K562 (cell line): Measurements from ENCODE around the gene C4orf54. TPM values are rescaled to one million over a fixed set of nuclear protein-coding genes. Genes with fewer than 3 reads are reported as not detected.

ENCODE experiments used
- ATAC-seq: fragments of 200-7000 bp; cut with Tn5 transposase; 3 replicates; pipeline ENCODE4 v1.9.1; 2020; ENCODE audit warnings: moderate library complexity
- BruUV-seq: library from RNA; stranded (reverse); fragments of 400-500 nt; replicated peaks from 2 replicates; lab custom pipeline; 2021; lab: Mats Ljungman, UMichigan
- CTCF ChIA-PET: fragments of 300-600 bp; formaldehyde crosslinking; extraction: SDS; loops from one replicate; lab custom pipeline; 2021; ENCODE audit warnings: low intra/inter-chr PET ratio; lab: Yijun Ruan, JAX
- POLR2A ChIA-PET: fragments of 300-600, 350-650 bp; sonication (Branson Sonifier 250); formaldehyde crosslinking; extraction: SDS; loops from one replicate; lab custom pipeline; 2021; ENCODE audit warnings: antibody characterized with exemption, inconsistent platforms; lab: Yijun Ruan, JAX
- DNase-seq, 4 experiments: peaks; one replicate each; pipeline versions ENCODE4 v3.0.0 to v3.0.0-alpha.2; 2011 to 2018; ENCODE audit warnings: low spot score in 3 of 4, mixed read lengths in 3 of 4; ENCODE audit errors: extremely low read depth in 1 of 4
- FAIRE-seq: peaks from 2 replicates; lab custom pipeline; 2011; peaks lifted over from hg19 to GRCh38; lab: Jason Lieb, UNC
- H2AFZ ChIP-seq: 2 replicates; pipeline ENCODE4 v1.6.0; 2011; ENCODE audit warnings: low read depth, low read length, control low read depth, inconsistent platforms
- H3K27ac ChIP-seq: fragments of 200-600 bp; 3 replicates; pipeline ENCODE4 v1.8.0; 2011; ENCODE audit warnings: low read depth, mild to moderate bottlenecking, control low read depth, inconsistent platforms, low read length, moderate library complexity, mixed read lengths; ENCODE audit errors: extremely low read depth
- H3K27me3 ChIP-seq, 2 experiments: fragments of 300-600 bp in 1 of 2; 2 replicates in 1 of 2; 3 replicates in 1 of 2; pipeline versions ENCODE4 v1.6.0 to v1.8.0; 2011; ENCODE audit warnings: inconsistent platforms in 2 of 2, low read length in 2 of 2, mild to moderate bottlenecking in 1 of 2, mixed read lengths in 1 of 2, moderate library complexity in 1 of 2; ENCODE audit not compliant: control insufficient read depth in 2 of 2, insufficient read depth in 2 of 2
- H3K36me3 ChIP-seq: fragments of 300-600 bp; 3 replicates; pipeline ENCODE4 v1.8.0; 2011; ENCODE audit warnings: mild to moderate bottlenecking, low read length, inconsistent platforms; ENCODE audit not compliant: control insufficient read depth, insufficient read depth
- H3K4me1 ChIP-seq, 2 experiments: fragments of 200-600 bp in 1 of 2; replicated peaks in 1 of 2; 2 replicates in 1 of 2; 3 replicates in 1 of 2; pipeline versions ENCODE4 v1.5.1 to v1.8.0; 2011; ENCODE audit warnings: inconsistent platforms in 2 of 2, low read length in 2 of 2, mild to moderate bottlenecking in 1 of 2, mixed read lengths in 1 of 2, moderate library complexity in 1 of 2; ENCODE audit not compliant: control insufficient read depth in 2 of 2, insufficient read depth in 2 of 2
- H3K4me2 ChIP-seq: 2 replicates; pipeline ENCODE4 v1.6.1; 2011; ENCODE audit warnings: low read length, control low read depth, inconsistent platforms, mixed read lengths; ENCODE audit not compliant: insufficient read depth
- H3K4me3 ChIP-seq: fragments of 200-600 bp; sonication (generic), shearing (Covaris generic); 2 replicates; pipeline ENCODE4 v1.5.1; 2016; ENCODE audit warnings: control low read depth, inconsistent platforms
- H3K79me2 ChIP-seq: fragments of 200-600 bp; 3 replicates; pipeline ENCODE4 v1.8.0; 2011; ENCODE audit warnings: low read length, inconsistent platforms; ENCODE audit not compliant: control insufficient read depth, insufficient read depth
- H3K9ac ChIP-seq, 2 experiments: 2 replicates each; pipeline versions ENCODE4 v1.6.0 to v1.6.1; 2011; ENCODE audit warnings: low read depth in 2 of 2, low read length in 2 of 2, control low read depth in 1 of 2, inconsistent platforms in 1 of 2, mild to moderate bottlenecking in 1 of 2, mixed read lengths in 1 of 2; ENCODE audit not compliant: insufficient read depth in 1 of 2
- H3K9me1 ChIP-seq: one replicate; pipeline ENCODE4 v1.6.0; 2011; ENCODE audit warnings: inconsistent platforms, mild to moderate bottlenecking, low read length, moderate library complexity; ENCODE audit not compliant: control insufficient read depth, insufficient read depth
- H3K9me3 ChIP-seq: replicated peaks from 2 replicates; pipeline ENCODE4 v1.5.1; 2011; ENCODE audit warnings: low read depth, low read length, inconsistent platforms; ENCODE audit not compliant: control insufficient read depth, insufficient read depth
- H4K20me1 ChIP-seq: replicated peaks from 2 replicates; pipeline ENCODE4 v1.6.1; 2011; ENCODE audit warnings: low read length, inconsistent platforms, mixed read lengths; ENCODE audit not compliant: control insufficient read depth, insufficient read depth
- CEBPG ChIP-seq, 3 experiments: fragments of 200-800 bp in 1 of 3; sonication (Bioruptor generic) in 1 of 3; sonication (generic) in 1 of 3; formaldehyde crosslinking in 1 of 3; IDR thresholded peaks in 2 of 3; conservative IDR thresholded peaks in 1 of 3; 2 replicates each; pipeline versions ENCODE4 v1.6.1 to v1.8.0; 2016 to 2022; ENCODE audit warnings: missing compliant biosample characterization in 2 of 3, missing genetic modification characterization in 2 of 3, mild to moderate bottlenecking in 1 of 3, missing genetic modification reagents in 1 of 3
- ELF4 ChIP-seq: fragments of 450-650 bp; formaldehyde crosslinking; IDR thresholded peaks from 2 replicates; pipeline ENCODE4 v1.4.0; 2022; ENCODE audit warnings: missing genetic modification characterization
- HLTF ChIP-seq: fragments of 450-650 bp; IDR thresholded peaks from 2 replicates; pipeline ENCODE4 v1.6.1; 2016
- KDM1A ChIP-seq, 2 experiments: fragments of 450-650 bp; IDR thresholded peaks; 2 replicates each; pipeline ENCODE4 v1.6.1; 2016; ENCODE audit warnings: mild to moderate bottlenecking in 2 of 2
- KLF6 ChIP-seq: fragments of 250-450 bp; sonication (Bioruptor Pico); IDR thresholded peaks from 2 replicates; pipeline ENCODE4 v1.4.0; 2020; ENCODE audit warnings: mild to moderate bottlenecking, moderate library complexity, borderline replicate concordance
- MEF2D ChIP-seq: conservative IDR thresholded peaks from 2 replicates; pipeline ENCODE4 v1.6.1; 2016; ENCODE audit warnings: low read depth, missing genetic modification characterization, missing compliant biosample characterization
- PTBP1 ChIP-seq: fragments of 200-400 bp; formaldehyde crosslinking; IDR thresholded peaks from 2 replicates; pipeline ENCODE4 v1.6.1; 2017; ENCODE audit warnings: low read depth, low read length
- RAD21 ChIP-seq, 2 experiments: fragments of 250-450 bp in 1 of 2; fragments of 450-650 bp in 1 of 2; sonication (Bioruptor Pico) in 1 of 2; formaldehyde crosslinking in 1 of 2; IDR thresholded peaks in 1 of 2; conservative IDR thresholded peaks in 1 of 2; 2 replicates each; pipeline versions ENCODE4 v1.4.0 to v1.8.0; 2020 to 2022; ENCODE audit warnings: mild to moderate bottlenecking in 2 of 2, moderate library complexity in 1 of 2
- SAFB ChIP-seq: fragments of 200-400 bp; formaldehyde crosslinking; IDR thresholded peaks from 2 replicates; pipeline ENCODE4 v1.6.1; 2017; ENCODE audit warnings: low read depth, low read length, borderline replicate concordance
- TRIM28 ChIP-seq: fragments of 450-650 bp; IDR thresholded peaks from 2 replicates; pipeline ENCODE4 v1.6.1; 2017
- U2AF2 ChIP-seq: fragments of 200-400 bp; formaldehyde crosslinking; optimal IDR thresholded peaks from 2 replicates; pipeline ENCODE3; 2017; ENCODE audit warnings: low read depth, mild to moderate bottlenecking, low read length
- ZNF431 ChIP-seq: sonication (generic); formaldehyde crosslinking; IDR thresholded peaks from 2 replicates; pipeline ENCODE4 v1.8.0; 2022; ENCODE audit warnings: mild to moderate bottlenecking, missing genetic modification reagents
- ZNF561 ChIP-seq: fragments of 450-650 bp; formaldehyde crosslinking; conservative IDR thresholded peaks from 2 replicates; pipeline ENCODE4 v1.4.0; 2020; ENCODE audit warnings: mild to moderate bottlenecking, moderate library complexity
- ZNF644 ChIP-seq: fragments of 200-800 bp; sonication (Bioruptor generic); IDR thresholded peaks from 2 replicates; pipeline ENCODE4 v1.6.1; 2016; ENCODE audit warnings: low read depth, missing genetic modification characterization, missing compliant biosample characterization
- WGBS: fragments of 100-300 bp; shearing (Covaris generic); methylation state at CpG from one replicate; pipeline ENCODE4 v1.1.6; 2016; ENCODE audit warnings: low coverage, mixed read lengths; ENCODE audit not compliant: insufficient coverage; ENCODE audit errors: missing lambda C conversion rate; 5-methylcytosine and 5-hydroxymethylcytosine counted together
- in situ Hi-C: fragments of 300-500 bp; cut with MboI; formaldehyde crosslinking; loops from 4 replicates; pipeline ENCODE4 v1.15.0; 2018; ENCODE audit warnings: inconsistent platforms, mixed read lengths
- intact Hi-C: fragments of 100-400 bp; cut with micrococcal nuclease; formaldehyde crosslinking; loops from 2 replicates; pipeline ENCODE4 v1.14.2; 2022
- polyA plus RNA-seq, 8 experiments: library from polyadenylated mRNA; depleted of rRNA in 4 of 8; stranded (reverse) in 5 of 8; unstranded in 3 of 8; fragments of >200 nt; fragmentation: Nextera tagmentation in 2 of 8; fragmentation: Illumina TruSeq in 1 of 8; extraction: Ambion mirVana in 2 of 8; extraction: Trizol in 1 of 8; gene quantifications; 2 replicates each; pipeline versions ENCODE4 v1.2.1 to v1.2.3, GENCODE V29; 2011 to 2014; ENCODE audit warnings: inconsistent platforms in 1 of 8, missing spikeins in 1 of 8
- total RNA-seq, 7 experiments: library from RNA; depleted of rRNA in 6 of 7; stranded (reverse); fragments of >200 nt in 6 of 7; fragmentation: Illumina TruSeq in 2 of 7; extraction: Trizol in 2 of 7; gene quantifications; 2 replicates each; pipeline versions ENCODE4 v1.2.1 to v1.2.3, GENCODE V29; 2011 to 2021; ENCODE audit warnings: low replicate concordance in 1 of 7
- TF ChIP-seq, protein P1 (sequence below): fragments of 150-350 bp; IDR thresholded peaks from 2 replicates; pipeline ENCODE4 v1.6.1; 2014; ENCODE audit warnings: low read depth, mild to moderate bottlenecking, low read length, borderline replicate concordance
- TF ChIP-seq, protein P2 (sequence below): fragments of 450-650 bp; IDR thresholded peaks from 2 replicates; pipeline ENCODE4 v1.7.0; 2016; ENCODE audit warnings: borderline replicate concordance

Gene C4orf54
- total and polyA plus RNA-seq, 9 of the 15 experiments (the other 6 are each of a cell fraction or from before 2014, with no cell fraction given), result not detected

DNA sequence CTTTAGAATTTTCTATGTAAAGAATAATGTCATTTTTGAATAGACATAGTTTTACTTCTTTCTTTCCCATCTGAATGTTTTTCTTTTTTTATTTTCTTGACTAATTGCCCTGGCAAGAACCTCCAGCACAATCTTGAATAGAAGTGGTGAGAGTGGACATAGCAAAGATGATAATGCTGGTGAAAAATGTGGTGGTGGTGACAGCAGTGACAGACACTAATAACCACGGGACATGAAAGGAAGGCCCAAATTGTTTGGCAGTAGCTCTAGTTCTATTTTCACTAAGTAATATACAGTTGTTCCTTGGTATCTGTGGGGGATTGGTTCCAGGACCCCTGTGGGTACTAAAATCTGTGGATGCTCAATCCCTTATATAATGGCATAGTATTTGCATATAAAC, 29.6 kb downstream of the C4orf54 start (continued):
- TF ChIP-seq KLF6 (CRISPR knock-in tag) (no peak), PTBP1 (no peak), HLTF (no peak), ZNF431 (CRISPR knock-in tag) (no peak), SAFB (no peak), MEF2D (tag) (no peak)
- TF ChIP-seq, protein P1, sequence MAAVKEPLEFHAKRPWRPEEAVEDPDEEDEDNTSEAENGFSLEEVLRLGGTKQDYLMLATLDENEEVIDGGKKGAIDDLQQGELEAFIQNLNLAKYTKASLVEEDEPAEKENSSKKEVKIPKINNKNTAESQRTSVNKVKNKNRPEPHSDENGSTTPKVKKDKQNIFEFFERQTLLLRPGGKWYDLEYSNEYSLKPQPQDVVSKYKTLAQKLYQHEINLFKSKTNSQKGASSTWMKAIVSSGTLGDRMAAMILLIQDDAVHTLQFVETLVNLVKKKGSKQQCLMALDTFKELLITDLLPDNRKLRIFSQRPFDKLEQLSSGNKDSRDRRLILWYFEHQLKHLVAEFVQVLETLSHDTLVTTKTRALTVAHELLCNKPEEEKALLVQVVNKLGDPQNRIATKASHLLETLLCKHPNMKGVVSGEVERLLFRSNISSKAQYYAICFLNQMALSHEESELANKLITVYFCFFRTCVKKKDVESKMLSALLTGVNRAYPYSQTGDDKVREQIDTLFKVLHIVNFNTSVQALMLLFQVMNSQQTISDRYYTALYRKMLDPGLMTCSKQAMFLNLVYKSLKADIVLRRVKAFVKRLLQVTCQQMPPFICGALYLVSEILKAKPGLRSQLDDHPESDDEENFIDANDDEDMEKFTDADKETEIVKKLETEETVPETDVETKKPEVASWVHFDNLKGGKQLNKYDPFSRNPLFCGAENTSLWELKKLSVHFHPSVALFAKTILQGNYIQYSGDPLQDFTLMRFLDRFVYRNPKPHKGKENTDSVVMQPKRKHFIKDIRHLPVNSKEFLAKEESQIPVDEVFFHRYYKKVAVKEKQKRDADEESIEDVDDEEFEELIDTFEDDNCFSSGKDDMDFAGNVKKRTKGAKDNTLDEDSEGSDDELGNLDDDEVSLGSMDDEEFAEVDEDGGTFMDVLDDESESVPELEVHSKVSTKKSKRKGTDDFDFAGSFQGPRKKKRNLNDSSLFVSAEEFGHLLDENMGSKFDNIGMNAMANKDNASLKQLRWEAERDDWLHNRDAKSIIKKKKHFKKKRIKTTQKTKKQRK, result no peak

DNA sequence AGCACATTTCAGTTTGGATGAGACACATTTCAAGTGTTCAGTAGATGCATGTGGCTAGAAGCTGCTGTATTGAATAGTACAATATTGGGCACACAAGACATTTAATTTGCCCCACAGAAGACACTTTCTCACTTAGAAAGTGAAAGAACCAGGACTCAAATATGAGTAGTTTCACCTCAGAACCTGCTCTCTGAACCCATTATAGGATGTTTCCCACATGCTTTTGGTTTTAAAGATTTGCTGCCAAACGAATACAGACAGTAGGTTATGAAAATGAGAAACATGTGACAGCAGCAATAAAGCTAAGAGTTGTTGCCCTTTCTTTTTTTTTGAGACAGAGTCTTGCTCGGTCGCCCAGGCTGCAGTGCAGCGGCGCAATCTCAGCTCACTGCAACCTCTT, 32.3 kb downstream of the C4orf54 start:
- no peak for ATAC-seq
- in situ Hi-C loops, result no loop called here
- Histone ChIP-seq H3K9me3 (no peaks in the 10 kb centered on the region), H4K20me1 (no peaks in the 10 kb centered on the region)
- TF ChIP-seq, protein P2, sequence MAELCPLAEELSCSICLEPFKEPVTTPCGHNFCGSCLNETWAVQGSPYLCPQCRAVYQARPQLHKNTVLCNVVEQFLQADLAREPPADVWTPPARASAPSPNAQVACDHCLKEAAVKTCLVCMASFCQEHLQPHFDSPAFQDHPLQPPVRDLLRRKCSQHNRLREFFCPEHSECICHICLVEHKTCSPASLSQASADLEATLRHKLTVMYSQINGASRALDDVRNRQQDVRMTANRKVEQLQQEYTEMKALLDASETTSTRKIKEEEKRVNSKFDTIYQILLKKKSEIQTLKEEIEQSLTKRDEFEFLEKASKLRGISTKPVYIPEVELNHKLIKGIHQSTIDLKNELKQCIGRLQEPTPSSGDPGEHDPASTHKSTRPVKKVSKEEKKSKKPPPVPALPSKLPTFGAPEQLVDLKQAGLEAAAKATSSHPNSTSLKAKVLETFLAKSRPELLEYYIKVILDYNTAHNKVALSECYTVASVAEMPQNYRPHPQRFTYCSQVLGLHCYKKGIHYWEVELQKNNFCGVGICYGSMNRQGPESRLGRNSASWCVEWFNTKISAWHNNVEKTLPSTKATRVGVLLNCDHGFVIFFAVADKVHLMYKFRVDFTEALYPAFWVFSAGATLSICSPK, result no peak
- TF ChIP-seq RAD21 (CRISPR knock-in tag; conservative IDR thresholded peaks at IDR 0.05 in 1 of 2, IDR thresholded peaks at IDR 0.05 in 1 of 2), result no peak
- TF ChIP-seq U2AF2, result no peak
- TF ChIP-seq CEBPG (CRISPR knock-in tag; IDR thresholded peaks at IDR 0.05), result no peak
- TF ChIP-seq CEBPG (tag; conservative IDR thresholded peaks at IDR 0.05 in 1 of 2, IDR thresholded peaks at IDR 0.05 in 1 of 2), result no peak
- no peak for TF ChIP-seq ELF4 (CRISPR knock-in tag)
- TF ChIP-seq ZNF561 (CRISPR knock-in tag), result no peak
- no peak for TF ChIP-seq ZNF644 (tag)
- TF ChIP-seq KDM1A (IDR thresholded peaks at IDR 0.05), result no peak
- no peak for TF ChIP-seq TRIM28
- TF ChIP-seq, all 486 proteins: peak for 0
- H3K79me2 ChIP-seq, result no peaks in the 10 kb centered on the region
- no peak for FAIRE-seq
- no peak overlapping the region for H3K4me3 ChIP-seq
- no peak overlapping the region for H2AFZ ChIP-seq
- H3K4me2 ChIP-seq, result no peak overlapping the region
- H3K9me1 ChIP-seq, result no peaks in the 10 kb centered on the region
- H3K27ac ChIP-seq, result no peak overlapping the region
- ChIA-PET CTCF (no interaction called here), POLR2A (no interaction called here)
- H3K9ac ChIP-seq, result no peak overlapping the region
- no TSS peak for BruUV-seq
- no peak for DNase-seq
- 2% methylated on average over 5 of the region's 5 CpGs for WGBS
- peaks cover 4 to 6% of the 10 kb centered on the region in 2 experiments; a peak in 2 of 5 replicates for H3K27me3 ChIP-seq
- intact Hi-C loops, result no loop called here
- no peaks in the 10 kb centered on the region for H3K36me3 ChIP-seq
- no peaks in the 10 kb centered on the region for H3K4me1 ChIP-seq
